Fibroblast of lung (primary cell): ENCODE results near the gene DRG1.

ENCODE experiments used
- EZH2 ChIP-seq: IDR thresholded peaks from 2 replicates; pipeline ENCODE4 v1.5.1; 2012; ENCODE audit warnings: low read length, control low read depth, mild to moderate bottlenecking; ENCODE audit errors: missing control alignments
- TF ChIP-seq, protein P1 (sequence below), 2 donors: IDR thresholded peaks in 1 of 2; conservative IDR thresholded peaks in 1 of 2; 1 replicate in 1 of 2; 2 replicates in 1 of 2; pipeline ENCODE4 v1.5.1; 2011 to 2012; ENCODE audit warnings: low read length in 2 of 2, control low read depth in 1 of 2, inconsistent platforms in 1 of 2, low read depth in 1 of 2, mild to moderate bottlenecking in 1 of 2

DNA sequence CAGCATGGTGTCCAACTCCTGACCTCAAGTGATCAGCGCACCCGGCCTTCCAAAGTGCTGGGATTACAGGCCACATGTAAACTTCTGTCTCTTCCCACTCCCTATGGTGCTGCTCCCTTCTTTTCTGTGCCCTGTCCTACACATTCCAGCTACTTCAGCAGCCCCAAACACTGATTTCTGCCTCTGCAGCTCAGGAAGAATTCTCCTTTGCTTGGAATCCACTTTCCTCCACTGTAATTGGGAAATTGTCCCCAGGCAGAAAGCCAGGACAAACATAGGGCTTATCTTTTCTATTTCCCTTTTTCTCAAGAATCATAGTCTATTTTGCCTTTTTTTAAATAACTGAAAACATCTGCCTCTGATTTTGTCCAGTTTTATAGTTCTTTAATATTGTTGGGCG, 21.3 kb upstream of the DRG1 start:
- TF ChIP-seq, protein P1, sequence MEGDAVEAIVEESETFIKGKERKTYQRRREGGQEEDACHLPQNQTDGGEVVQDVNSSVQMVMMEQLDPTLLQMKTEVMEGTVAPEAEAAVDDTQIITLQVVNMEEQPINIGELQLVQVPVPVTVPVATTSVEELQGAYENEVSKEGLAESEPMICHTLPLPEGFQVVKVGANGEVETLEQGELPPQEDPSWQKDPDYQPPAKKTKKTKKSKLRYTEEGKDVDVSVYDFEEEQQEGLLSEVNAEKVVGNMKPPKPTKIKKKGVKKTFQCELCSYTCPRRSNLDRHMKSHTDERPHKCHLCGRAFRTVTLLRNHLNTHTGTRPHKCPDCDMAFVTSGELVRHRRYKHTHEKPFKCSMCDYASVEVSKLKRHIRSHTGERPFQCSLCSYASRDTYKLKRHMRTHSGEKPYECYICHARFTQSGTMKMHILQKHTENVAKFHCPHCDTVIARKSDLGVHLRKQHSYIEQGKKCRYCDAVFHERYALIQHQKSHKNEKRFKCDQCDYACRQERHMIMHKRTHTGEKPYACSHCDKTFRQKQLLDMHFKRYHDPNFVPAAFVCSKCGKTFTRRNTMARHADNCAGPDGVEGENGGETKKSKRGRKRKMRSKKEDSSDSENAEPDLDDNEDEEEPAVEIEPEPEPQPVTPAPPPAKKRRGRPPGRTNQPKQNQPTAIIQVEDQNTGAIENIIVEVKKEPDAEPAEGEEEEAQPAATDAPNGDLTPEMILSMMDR (conservative IDR thresholded peaks at IDR 0.05 in 1 of 2, IDR thresholded peaks at IDR 0.05 in 1 of 2; ENCODE audit: low read depth in 1 of 2, low read length in 2 of 2), result no peak
- TF ChIP-seq EZH2, result no peak
